ENCODE results near the gene APOF. TPM values are rescaled to one million over a fixed set of nuclear protein-coding genes. Genes with fewer than 3 reads are reported as not detected.

The APOF gene
- total and polyA plus RNA-seq, 9 of the 15 experiments (the other 6 are each of a cell fraction or from before 2014, with no cell fraction given), result 0.09 to 0.15 (median 0.12) TPM; not detected in 5

DNA sequence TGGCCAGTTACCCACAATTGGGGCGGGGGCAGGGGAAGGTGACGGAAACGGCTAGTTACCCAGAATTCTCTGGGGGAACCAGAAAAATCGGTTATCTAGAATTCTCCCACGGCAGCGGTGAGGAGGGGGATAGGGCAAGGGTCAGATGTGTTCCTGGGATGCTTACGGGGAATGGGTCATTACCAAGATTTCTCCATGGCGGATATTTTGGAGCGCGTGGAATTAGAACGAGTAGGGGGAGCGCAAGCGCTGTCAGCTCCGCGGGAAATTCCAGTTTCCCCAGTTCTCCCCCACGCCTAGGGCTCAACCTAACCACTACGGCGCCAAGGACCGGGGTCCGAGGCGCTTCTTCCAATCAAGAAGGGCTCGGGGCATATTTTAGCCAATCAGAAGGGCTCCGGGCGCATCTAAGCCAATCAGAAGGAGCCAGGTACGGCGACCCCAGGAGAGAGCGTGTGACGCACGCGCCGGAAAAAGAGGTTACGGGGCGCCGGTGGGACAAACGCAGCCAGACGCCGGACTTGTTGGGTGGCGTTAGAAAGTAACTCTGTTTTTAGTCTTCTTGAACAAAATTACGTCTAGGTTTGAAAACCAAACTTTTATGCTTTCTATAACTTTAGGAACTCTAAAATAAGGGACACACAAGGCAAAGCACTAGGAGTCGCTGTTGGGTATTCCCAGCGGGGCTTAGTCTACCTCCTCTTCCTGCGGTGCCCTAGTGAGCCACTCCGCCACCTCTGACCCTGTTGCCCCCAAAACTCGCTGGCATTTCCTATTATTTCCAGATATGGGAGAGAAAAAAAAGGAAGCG, 28.8 kb downstream of the APOF start, which contains the start of gene PAN2 (continued):
- TF ChIP-seq TCF7L2 (IDR thresholded peaks at IDR 0.05; ENCODE audit: low read depth, low read length) (peak; percentile 59; the same call in 1 of the 2 replicates), ZBTB12 (CRISPR knock-in tag; IDR thresholded peaks at IDR 0.05) (peak; percentile 78; the same call in 1 of the 2 replicates), ZNF3 (CRISPR knock-in tag; IDR thresholded peaks at IDR 0.05) (no peak), ZNF140 (CRISPR knock-in tag; IDR thresholded peaks at IDR 0.05) (no peak), HMG20A (CRISPR knock-in tag; conservative IDR thresholded peaks at IDR 0.05) (no peak), PRDM10 (IDR thresholded peaks at IDR 0.05; ENCODE audit: partially characterized antibody) (peak; percentile 99), RHOXF2B (CRISPR knock-in tag; conservative IDR thresholded peaks at IDR 0.05) (no peak), ZNF184 (CRISPR knock-in tag; IDR thresholded peaks at IDR 0.05) (no peak), GATAD2B (IDR thresholded peaks at IDR 0.05; ENCODE audit: borderline replicate concordance) (no peak; the same call in 1 of the 2 replicates), KAT2B (IDR thresholded peaks at IDR 0.05; ENCODE audit: low read depth, low read length) (no peak), ARHGAP35 (IDR thresholded peaks at IDR 0.05; ENCODE audit: partially characterized antibody) (no peak), ZNF232 (CRISPR knock-in tag; IDR thresholded peaks at IDR 0.05) (no peak), MYC (IDR thresholded peaks at IDR 0.05; ENCODE audit: low read depth, low read length) (peak; percentile 84), MYC (CRISPR knock-in tag; IDR thresholded peaks at IDR 0.05; ENCODE audit: borderline replicate concordance, low read depth) (0 out of 2 replicates have a peak, but pooled peaks have one; percentile 25)

All from K562 (cell line).